Stomach (tissue), 9 donors: ENCODE results near the gene DNAJC10. TPM values are rescaled to one million over a fixed set of nuclear protein-coding genes. Genes with fewer than 3 reads are reported as not detected.

ENCODE experiments used
- DNase-seq, 2 donors: peaks; one replicate each; pipeline versions ENCODE4 v3.0.0 to v3.0.0-alpha.2; 2013 to 2019
- H3K27ac ChIP-seq, 5 donors: fragments of 200-600 bp in 4 of 5; sonication (generic) in 4 of 5; one replicate each; pipeline ENCODE4 v1.5.1; 2013 to 2019; ENCODE audit warnings: mild to moderate bottlenecking in 1 of 5, moderate library complexity in 1 of 5
- H3K27me3 ChIP-seq, 3 donors: fragments of 200-600 bp; sonication (generic); one replicate each; pipeline ENCODE4 v1.5.1; 2017 to 2019; ENCODE audit warnings: mixed run types in 1 of 3
- H3K36me3 ChIP-seq, 4 donors: fragments of 200-600 bp; sonication (generic); 1 replicate in 3 of 4; 2 replicates in 1 of 4; pipeline ENCODE4 v1.5.1; 2016 to 2019
- H3K4me1 ChIP-seq, 4 donors: fragments of 200-600 bp; sonication (generic); one replicate each; pipeline ENCODE4 v1.5.1; 2016 to 2019
- H3K4me3 ChIP-seq, 4 donors: fragments of 200-600 bp; sonication (generic) in 3 of 4; one replicate each; pipeline ENCODE4 v1.5.1; 2016 to 2019; ENCODE audit warnings: mild to moderate bottlenecking in 1 of 4
- H3K9me3 ChIP-seq, 4 donors: fragments of 200-600 bp; sonication (generic); one replicate each; pipeline ENCODE4 v1.5.1; 2016 to 2019
- CTCF ChIP-seq, 7 experiments: fragments of 450-650 bp in 4 of 7; fragments of 200-600 bp in 3 of 7; sonication (generic) in 3 of 7; IDR thresholded peaks; one replicate each; pipeline ENCODE4 v1.5.1; 2016 to 2019; ENCODE audit warnings: antibody characterized with exemption in 7 of 7, control low read depth in 2 of 7, mild to moderate bottlenecking in 1 of 7
- EP300 ChIP-seq: sonication (generic); formaldehyde crosslinking; IDR thresholded peaks from one replicate; pipeline ENCODE4 v1.6.1; 2017; ENCODE audit warnings: antibody characterized with exemption
- POLR2A ChIP-seq, 4 donors: fragments of 450-650 bp; IDR thresholded peaks; one replicate each; pipeline ENCODE4 v1.6.1; 2016; ENCODE audit warnings: antibody characterized with exemption in 4 of 4, control low read depth in 2 of 4, mild to moderate bottlenecking in 1 of 4, moderate library complexity in 1 of 4
- POLR2AphosphoS5 ChIP-seq, 3 donors: sonication (generic); formaldehyde crosslinking; IDR thresholded peaks; one replicate each; pipeline ENCODE4 v1.6.1; 2016; ENCODE audit warnings: antibody characterized with exemption in 3 of 3
- WGBS, 5 donors: extraction: QIAGEN DNeasy Blood & Tissue Kit in 3 of 5; methylation state at CpG; one replicate each; pipeline versions ENCODE4 v1.1.5 to v1.1.7; 2013 to 2018; 5-methylcytosine and 5-hydroxymethylcytosine counted together
- intact Hi-C: fragments of 100-400 bp; cut with DNase I; formaldehyde crosslinking; loops from one replicate; pipeline ENCODE4 v1.15.1; 2023; ENCODE audit warnings: low total_unique reads
- polyA plus RNA-seq, 3 donors: library from polyadenylated mRNA; stranded (reverse); fragments of 200-250 nt; gene quantifications; one replicate each; pipeline ENCODE4 v1.2.3, GENCODE V29; 2013
- total RNA-seq, 5 donors: library from RNA; depleted of rRNA; stranded (reverse); fragments of >200 nt; gene quantifications; one replicate each; pipeline versions ENCODE4 v1.1.0 to v1.2.3, GENCODE V29; 2014 to 2016
- donor health status: healthy with polysubstance abuse.
- donor health status: Bipolar disorder and iron deficiency.
- donor health status: healthy.

DNAJC10 gene
- total and polyA plus RNA-seq, 8 donors = 7.6 to 182 (median 20.3) TPM

GRCh38 chr2:182792441-182792840 is 76.4 kb downstream of the DNAJC10 start:
- 80 to 92% (median 87%) methylated on average over 2 of the region's 2 CpGs for WGBS, 5 donors
- Histone ChIP-seq H3K27ac (no peak overlapping the region), H3K36me3 (no peaks in the 10 kb centered on the region), H3K4me1 (no peaks in the 10 kb centered on the region), H3K9me3 (no peaks in the 10 kb centered on the region), H3K4me3 (no peak overlapping the region), H3K27me3 (no peaks in the 10 kb centered on the region)
- intact Hi-C loops = no loop called here
- DNase-seq = no peak
- TF ChIP-seq CTCF (IDR thresholded peaks at IDR 0.05) (no peak), POLR2AphosphoS5 (IDR thresholded peaks at IDR 0.05) (no peak), POLR2A (IDR thresholded peaks at IDR 0.05) (no peak), EP300 (no peak)

GRCh38 chr2:182798736-182799135 is 82.7 kb downstream of the DNAJC10 start:
- Histone ChIP-seq H3K36me3 (no peaks in the 10 kb centered on the region), H3K9me3 (no peaks in the 10 kb centered on the region), H3K4me3 (no peak overlapping the region), H3K27ac (no peak overlapping the region), H3K27me3 (no peaks in the 10 kb centered on the region), H3K4me1 (no peaks in the 10 kb centered on the region)
- WGBS, 5 donors = 67 to 72% (median 68%) methylated on average over 2 of the region's 2 CpGs
- no peak for DNase-seq
- no peak for TF ChIP-seq POLR2A (IDR thresholded peaks at IDR 0.05)
- TF ChIP-seq POLR2AphosphoS5 (IDR thresholded peaks at IDR 0.05) = no peak
- no peak for TF ChIP-seq CTCF (IDR thresholded peaks at IDR 0.05)
- no peak for TF ChIP-seq EP300
- intact Hi-C loops = no loop called here

- no peak overlapping the region for H3K27ac ChIP-seq
- no peak for DNase-seq
- H3K27me3 ChIP-seq = no peaks in the 10 kb centered on the region
- intact Hi-C loops = no loop called here
- no peak for TF ChIP-seq POLR2AphosphoS5 (IDR thresholded peaks at IDR 0.05)
- no peak for TF ChIP-seq EP300
- TF ChIP-seq CTCF (IDR thresholded peaks at IDR 0.05) = no peak
- TF ChIP-seq POLR2A (IDR thresholded peaks at IDR 0.05) = no peak
- WGBS, 5 donors = 75 to 82% (median 76%) methylated on average over 5 of the region's 5 CpGs
- no peaks in the 10 kb centered on the region for H3K9me3 ChIP-seq
- no peaks in the 10 kb centered on the region for H3K36me3 ChIP-seq
- H3K4me1 ChIP-seq = no peaks in the 10 kb centered on the region
- H3K4me3 ChIP-seq = no peak overlapping the region
Observed at GRCh38 chr2:182804128-182804527, 88.1 kb downstream of the DNAJC10 start.

GRCh38 chr2:182807319-182807718 is 91.3 kb downstream of the DNAJC10 start:
- no peak for TF ChIP-seq CTCF (IDR thresholded peaks at IDR 0.05)
- no peak for TF ChIP-seq EP300
- TF ChIP-seq POLR2AphosphoS5 (IDR thresholded peaks at IDR 0.05) = no peak
- TF ChIP-seq POLR2A (IDR thresholded peaks at IDR 0.05) = no peak
- 64 to 73% (median 68%) methylated on average over 3 of the region's 3 CpGs for WGBS, 5 donors
- Histone ChIP-seq H3K36me3 (no peaks in the 10 kb centered on the region), H3K27ac (no peak overlapping the region), H3K4me3 (no peak overlapping the region), H3K4me1 (no peaks in the 10 kb centered on the region), H3K9me3 (no peaks in the 10 kb centered on the region), H3K27me3 (no peaks in the 10 kb centered on the region)
- intact Hi-C loops = no loop called here
- no peak for DNase-seq
